OCI-LY7 (cell line): ENCODE measurements around the gene UGT1A9. TPM values are rescaled to one million over a fixed set of nuclear protein-coding genes. Genes with fewer than 3 reads are reported as not detected.

Experiments
- BruUV-seq: library from RNA; stranded (reverse); fragments of 400-500 nt; replicated peaks from 2 replicates; lab custom pipeline; 2021; lab: Mats Ljungman, UMichigan
- CTCF ChIA-PET: fragments of 300-600 bp; sonication (Branson Sonifier 250); formaldehyde crosslinking; loops from one replicate; lab custom pipeline; 2022; ENCODE audit warnings: antibody characterized with exemption; ENCODE audit not compliant: unreplicated experiment; lab: Charles Lee
- POLR2A ChIA-PET: fragments of 300-600 bp; sonication (Branson Sonifier 250); formaldehyde crosslinking; loops from one replicate; lab custom pipeline; 2022; ENCODE audit warnings: antibody characterized with exemption; lab: Charles Lee
- DNase-seq: peaks from one replicate; pipeline ENCODE4 v3.0.0-alpha.2; 2015; ENCODE audit warnings: low spot score
- H2AFZ ChIP-seq: fragments of 200-600 bp; sonication (generic), shearing (Covaris generic); 2 replicates; pipeline ENCODE4 v1.6.1; 2014; ENCODE audit warnings: mild to moderate bottlenecking, antibody characterized with exemption, low read length, moderate library complexity
- H3K27ac ChIP-seq: fragments of 200-600 bp; sonication (generic); 2 replicates; pipeline ENCODE4 v1.5.1; 2014; ENCODE audit warnings: mixed run types, low read depth, mild to moderate bottlenecking, moderate library complexity, low read length, inconsistent platforms; ENCODE audit not compliant: poor library complexity, severe bottlenecking
- H3K36me3 ChIP-seq: fragments of 200-600 bp; sonication (generic); 2 replicates; pipeline ENCODE4 v1.6.1; 2014; ENCODE audit warnings: mild to moderate bottlenecking, antibody characterized with exemption, low read length, moderate library complexity, mixed read lengths; ENCODE audit not compliant: insufficient read depth
- H3K4me1 ChIP-seq: fragments of 200-600 bp; sonication (generic); 2 replicates; pipeline ENCODE4 v1.5.1; 2014; ENCODE audit warnings: mild to moderate bottlenecking, low read length; ENCODE audit not compliant: insufficient read depth, poor library complexity, severe bottlenecking
- H3K4me2 ChIP-seq: fragments of 200-600 bp; sonication (generic); 2 replicates; pipeline ENCODE4 v1.6.1; 2014; ENCODE audit warnings: mild to moderate bottlenecking, low read length
- H3K4me3 ChIP-seq: fragments of 200-600 bp; sonication (generic); 2 replicates; pipeline ENCODE4 v1.5.1; 2014; ENCODE audit warnings: mild to moderate bottlenecking, low read depth, low read length; ENCODE audit not compliant: poor library complexity, severe bottlenecking
- H3K79me2 ChIP-seq: fragments of 200-600 bp; sonication (generic); 2 replicates; pipeline ENCODE4 v1.6.1; 2016; ENCODE audit warnings: low read depth, mild to moderate bottlenecking, low read length, moderate library complexity, mixed read lengths; ENCODE audit not compliant: insufficient read depth
- H3K9me2 ChIP-seq: fragments of 200-600 bp; sonication (generic); 2 replicates; pipeline ENCODE4 v1.6.1; 2016; ENCODE audit warnings: mild to moderate bottlenecking, low read length, mixed read lengths; ENCODE audit not compliant: insufficient read depth
- H3K9me3 ChIP-seq: fragments of 200-600 bp; sonication (generic); 2 replicates; pipeline ENCODE4 v1.6.1; 2014; ENCODE audit warnings: mild to moderate bottlenecking, mixed run types, low read length, mixed read lengths
- H4K20me1 ChIP-seq: fragments of 200-600 bp; sonication (generic); 2 replicates; pipeline ENCODE4 v1.6.1; 2014; ENCODE audit warnings: mild to moderate bottlenecking, antibody characterized with exemption, low read length, moderate library complexity, mixed read lengths; ENCODE audit not compliant: insufficient read depth
- CTCF ChIP-seq: fragments of 200-600 bp; sonication (generic); conservative IDR thresholded peaks from 2 replicates; pipeline ENCODE4 v1.5.1; 2014; ENCODE audit warnings: mild to moderate bottlenecking, antibody characterized with exemption, low read length, moderate library complexity, mixed read lengths
- EZH2phosphoT487 ChIP-seq: fragments of 200-600 bp; sonication (generic); IDR thresholded peaks from 2 replicates; pipeline ENCODE4 v1.6.1; 2018; ENCODE audit warnings: low read depth, borderline replicate concordance, mild to moderate bottlenecking, mixed run types, antibody characterized with exemption, low read length, moderate library complexity, mixed read lengths
- intact Hi-C: fragments of 100-400 bp; cut with micrococcal nuclease; formaldehyde crosslinking; loops from one replicate; pipeline ENCODE4 v1.10.0; 2022; ENCODE audit not compliant: unreplicated experiment
- total RNA-seq, 2 experiments: library from RNA; depleted of rRNA in 1 of 2; stranded (reverse); fragments of >200 nt in 1 of 2; shearing (Covaris generic) in 1 of 2; gene quantifications; 2 replicates each; pipeline ENCODE4 v1.2.3, GENCODE V29; 2014 to 2022

The UGT1A9 gene
- total RNA-seq, 2 experiments from 2014 or later, result not detected

DNA sequence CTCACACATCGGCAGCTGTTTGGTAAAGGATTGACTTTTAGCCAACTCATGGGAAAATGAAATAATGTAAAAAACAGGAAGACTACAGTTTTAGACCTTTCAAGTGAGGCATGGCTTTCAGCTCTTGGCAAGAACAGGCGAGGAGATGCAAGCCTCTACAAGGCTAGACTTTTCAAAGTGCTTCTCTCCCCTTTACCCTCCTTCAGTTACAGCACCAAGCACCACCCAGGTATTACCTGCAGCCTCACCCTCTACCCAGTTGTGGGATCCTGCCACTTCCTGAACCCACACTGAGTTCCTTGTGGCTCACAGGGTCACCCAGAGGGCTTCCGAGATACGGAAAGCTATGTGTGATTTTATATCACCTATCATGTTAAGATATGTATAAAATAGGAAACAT is 20.7 kb upstream of the UGT1A9 start:
- no peaks in the 10 kb centered on the region for H4K20me1 ChIP-seq
- H3K9me2 ChIP-seq, result no peaks in the 10 kb centered on the region
- no peaks in the 10 kb centered on the region for H3K79me2 ChIP-seq
- peaks cover 10% of the 10 kb centered on the region; the same call in 1 of the 2 replicates for H3K9me3 ChIP-seq
- no peaks in the 10 kb centered on the region for H3K4me1 ChIP-seq
- ChIA-PET CTCF (no interaction called here), POLR2A (no interaction called here)
- no peak overlapping the region for H3K4me3 ChIP-seq
- H3K36me3 ChIP-seq, result no peaks in the 10 kb centered on the region
- intact Hi-C loops, result no loop called here
- DNase-seq, result no peak
- no TSS peak for BruUV-seq
- no peak for TF ChIP-seq EZH2phosphoT487
- TF ChIP-seq CTCF, result no peak
- H3K4me2 ChIP-seq, result no peak overlapping the region
- H3K27ac ChIP-seq, result no peak overlapping the region
- H2AFZ ChIP-seq, result no peak overlapping the region

DNA sequence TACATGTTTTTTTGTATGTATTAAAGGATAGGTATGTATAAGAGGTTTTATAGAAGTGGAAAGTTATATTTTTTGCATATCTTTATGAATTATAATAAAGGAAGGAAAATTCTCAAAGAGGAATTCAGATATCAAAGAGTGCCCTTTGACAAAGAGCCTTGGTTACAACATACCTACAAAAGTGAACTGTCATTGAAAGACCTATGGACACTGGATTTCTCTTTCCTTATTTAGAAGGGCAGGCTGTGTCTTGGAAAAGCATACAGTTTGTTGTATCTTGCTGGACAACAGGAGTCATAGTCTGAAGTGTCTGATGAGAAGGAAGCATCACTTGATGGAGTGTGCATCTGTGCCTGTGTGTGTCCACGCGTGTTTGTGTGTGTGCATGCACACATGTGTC is 20.3 kb upstream of the UGT1A9 start:
- CTCF ChIA-PET, result no interaction called here
- no peaks in the 10 kb centered on the region for H3K4me1 ChIP-seq
- no peaks in the 10 kb centered on the region for H3K9me2 ChIP-seq
- no peaks in the 10 kb centered on the region for H4K20me1 ChIP-seq
- no peak overlapping the region for H3K4me2 ChIP-seq
- DNase-seq, result no peak
- H3K4me3 ChIP-seq, result no peak overlapping the region
- BruUV-seq, result no TSS peak
- H2AFZ ChIP-seq, result no peak overlapping the region
- H3K27ac ChIP-seq, result no peak overlapping the region
- POLR2A ChIA-PET, result no interaction called here
- no peaks in the 10 kb centered on the region for H3K36me3 ChIP-seq
- intact Hi-C loops, result no loop called here
- TF ChIP-seq CTCF (no peak), EZH2phosphoT487 (no peak)
- peaks cover 10% of the 10 kb centered on the region; the same call in 1 of the 2 replicates for H3K9me3 ChIP-seq
- H3K79me2 ChIP-seq, result no peaks in the 10 kb centered on the region

GRCh38 chr2:233654501-233654900 is 17.2 kb upstream of the UGT1A9 start:
- ChIA-PET CTCF (no interaction called here), POLR2A (interaction anchor here (0.8 kb wide), 1 partner anchor 126 kb away, joined by 4 read pairs; no protein-coding TSS in a partner anchor)
- H3K4me2 ChIP-seq, result no peak overlapping the region
- H2AFZ ChIP-seq, result no peak overlapping the region
- BruUV-seq, result no TSS peak
- H3K27ac ChIP-seq, result no peak overlapping the region
- H3K9me3 ChIP-seq, result no peaks in the 10 kb centered on the region
- DNase-seq, result no peak
- H3K4me3 ChIP-seq, result no peak overlapping the region
- no peaks in the 10 kb centered on the region for H4K20me1 ChIP-seq
- no peaks in the 10 kb centered on the region for H3K4me1 ChIP-seq
- no peak for TF ChIP-seq CTCF
- TF ChIP-seq EZH2phosphoT487, result no peak
- H3K79me2 ChIP-seq, result no peaks in the 10 kb centered on the region
- intact Hi-C loops, result no loop called here
- no peaks in the 10 kb centered on the region for H3K9me2 ChIP-seq
- no peaks in the 10 kb centered on the region for H3K36me3 ChIP-seq
